Fibroblast of the aortic adventitia (primary cell): ENCODE measurements around the gene KCNQ4. TPM values are rescaled to one million over a fixed set of nuclear protein-coding genes. Genes with fewer than 3 reads are reported as not detected.

Experiments used
- DNase-seq: peaks from one replicate; pipeline ENCODE4 v3.0.0-alpha.2; 2010; ENCODE audit warnings: low read depth
- H3K4me3 ChIP-seq: 2 replicates; pipeline ENCODE4 v1.5.1; 2011; ENCODE audit warnings: low read depth, mild to moderate bottlenecking, control low read depth, low read length, moderate library complexity
- total RNA-seq: library from RNA; depleted of rRNA; stranded (reverse); fragments of >200 nt; gene quantifications from 2 replicates; pipeline ENCODE4 v1.2.3, GENCODE V29; 2012; ENCODE audit warnings: low replicate concordance
- TF ChIP-seq, protein P1 (sequence below): IDR thresholded peaks from 2 replicates; pipeline ENCODE4 v1.5.1; 2011; ENCODE audit warnings: mild to moderate bottlenecking, low read length, control low read depth, inconsistent platforms; ENCODE audit not compliant: insufficient read depth

Gene KCNQ4
- total RNA-seq, 1 donor, result not detected

DNA sequence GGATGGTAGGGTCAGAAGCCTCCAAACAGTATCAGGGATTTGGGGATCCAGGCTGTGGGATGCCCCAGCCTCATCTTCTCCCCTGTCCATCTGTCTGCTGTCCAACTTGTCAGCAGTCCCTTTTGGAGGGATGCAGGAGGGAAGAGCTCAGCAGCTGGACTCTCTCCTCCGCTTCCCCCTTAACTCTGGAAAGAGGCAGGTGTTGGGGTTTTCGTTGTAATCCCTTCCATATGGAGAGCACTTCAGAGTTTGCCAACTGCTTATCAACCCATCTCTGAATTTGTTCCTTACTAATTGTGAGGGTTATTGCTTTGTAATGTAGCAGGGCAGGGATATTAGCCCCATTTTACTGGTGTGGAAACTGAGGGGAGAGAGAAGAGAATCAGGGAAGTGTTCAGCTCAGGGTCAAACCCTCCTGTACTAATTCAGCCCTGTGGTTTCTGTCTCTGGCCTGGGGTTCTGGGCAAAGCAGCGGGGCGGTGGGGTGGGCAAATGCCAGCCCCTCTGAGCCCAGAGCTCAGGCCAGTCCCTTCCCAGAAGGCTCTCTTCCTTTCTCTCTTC lies 75.3 kb downstream of the KCNQ4 start:
- no peak for DNase-seq

DNA sequence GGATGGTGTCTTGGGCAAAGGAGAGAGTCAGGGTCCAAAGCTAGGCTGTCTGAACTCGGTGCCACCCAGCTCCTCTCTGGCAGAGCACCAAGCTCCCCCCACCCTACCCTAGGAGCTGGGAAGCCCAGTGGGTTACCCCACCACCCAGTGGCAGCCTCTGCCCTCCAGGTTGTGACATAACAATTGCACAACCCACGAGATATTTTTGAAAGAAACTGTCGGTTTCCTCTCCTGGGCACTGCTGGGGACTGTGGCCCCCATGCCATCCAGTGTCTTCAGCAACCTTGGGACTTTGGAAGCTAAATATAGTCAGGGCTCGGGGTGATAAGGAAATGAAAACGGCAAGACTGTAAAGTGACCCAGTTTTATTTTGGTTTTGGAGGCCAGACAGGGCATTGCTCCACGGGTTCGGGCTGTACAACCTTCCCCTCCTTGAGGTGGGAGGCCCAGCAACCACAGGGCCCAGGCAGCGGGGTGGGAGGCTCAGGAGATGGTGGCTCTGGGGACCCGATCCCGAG lies 77.2 kb downstream of the KCNQ4 start:
- peak overlapping the region; percentile 64 for H3K4me3 ChIP-seq
- no peak for DNase-seq
- TF ChIP-seq, protein P1, sequence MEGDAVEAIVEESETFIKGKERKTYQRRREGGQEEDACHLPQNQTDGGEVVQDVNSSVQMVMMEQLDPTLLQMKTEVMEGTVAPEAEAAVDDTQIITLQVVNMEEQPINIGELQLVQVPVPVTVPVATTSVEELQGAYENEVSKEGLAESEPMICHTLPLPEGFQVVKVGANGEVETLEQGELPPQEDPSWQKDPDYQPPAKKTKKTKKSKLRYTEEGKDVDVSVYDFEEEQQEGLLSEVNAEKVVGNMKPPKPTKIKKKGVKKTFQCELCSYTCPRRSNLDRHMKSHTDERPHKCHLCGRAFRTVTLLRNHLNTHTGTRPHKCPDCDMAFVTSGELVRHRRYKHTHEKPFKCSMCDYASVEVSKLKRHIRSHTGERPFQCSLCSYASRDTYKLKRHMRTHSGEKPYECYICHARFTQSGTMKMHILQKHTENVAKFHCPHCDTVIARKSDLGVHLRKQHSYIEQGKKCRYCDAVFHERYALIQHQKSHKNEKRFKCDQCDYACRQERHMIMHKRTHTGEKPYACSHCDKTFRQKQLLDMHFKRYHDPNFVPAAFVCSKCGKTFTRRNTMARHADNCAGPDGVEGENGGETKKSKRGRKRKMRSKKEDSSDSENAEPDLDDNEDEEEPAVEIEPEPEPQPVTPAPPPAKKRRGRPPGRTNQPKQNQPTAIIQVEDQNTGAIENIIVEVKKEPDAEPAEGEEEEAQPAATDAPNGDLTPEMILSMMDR, result no peak

More for the DNA sequence above, 75.3 kb downstream of the KCNQ4 start:
- no peak overlapping the region for H3K4me3 ChIP-seq
- TF ChIP-seq, protein P1, result no peak

DNA sequence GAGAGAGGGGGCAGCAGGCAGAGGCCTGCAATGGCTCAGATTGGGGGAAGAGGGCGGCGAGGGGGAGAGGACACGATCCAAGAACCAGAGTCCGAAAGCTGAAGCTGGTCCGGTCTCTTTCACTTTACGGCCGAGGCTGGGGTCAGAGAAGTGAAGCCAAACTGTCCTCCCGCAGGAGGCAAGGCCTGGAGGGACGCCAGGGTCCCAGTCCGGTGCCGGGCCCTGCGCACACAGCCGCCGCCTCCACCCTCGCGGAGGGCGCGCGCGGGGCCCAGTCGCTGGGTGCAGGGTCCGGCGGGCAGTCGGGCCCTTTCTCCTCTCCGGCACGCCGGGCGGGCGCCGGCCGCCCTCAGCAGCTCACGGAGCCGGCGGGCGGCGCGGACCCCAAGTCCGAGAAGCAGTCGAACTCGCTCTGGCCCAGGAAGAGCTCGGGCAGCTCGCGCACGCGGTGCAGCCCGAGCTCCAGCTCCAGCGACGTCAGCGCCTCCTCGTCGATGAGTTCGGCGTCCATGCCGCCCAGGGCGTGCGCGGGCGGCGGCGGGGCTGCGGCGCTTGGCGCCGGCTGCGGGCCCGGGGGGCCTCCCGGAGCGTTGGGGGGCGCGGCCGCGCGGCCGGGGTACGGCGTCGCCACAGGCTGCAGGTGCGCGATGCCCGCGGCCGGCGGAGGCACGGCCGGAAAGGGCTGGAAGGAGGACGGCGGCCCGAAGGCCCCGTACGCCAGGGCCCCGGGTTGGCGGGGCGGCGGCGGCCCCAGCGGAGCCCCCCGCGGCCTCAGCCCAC lies 77.8 kb downstream of the KCNQ4 start:
- no peak for DNase-seq
- TF ChIP-seq, protein P1, result no peak
- H3K4me3 ChIP-seq, result peak overlapping the region; percentile 64

DNA sequence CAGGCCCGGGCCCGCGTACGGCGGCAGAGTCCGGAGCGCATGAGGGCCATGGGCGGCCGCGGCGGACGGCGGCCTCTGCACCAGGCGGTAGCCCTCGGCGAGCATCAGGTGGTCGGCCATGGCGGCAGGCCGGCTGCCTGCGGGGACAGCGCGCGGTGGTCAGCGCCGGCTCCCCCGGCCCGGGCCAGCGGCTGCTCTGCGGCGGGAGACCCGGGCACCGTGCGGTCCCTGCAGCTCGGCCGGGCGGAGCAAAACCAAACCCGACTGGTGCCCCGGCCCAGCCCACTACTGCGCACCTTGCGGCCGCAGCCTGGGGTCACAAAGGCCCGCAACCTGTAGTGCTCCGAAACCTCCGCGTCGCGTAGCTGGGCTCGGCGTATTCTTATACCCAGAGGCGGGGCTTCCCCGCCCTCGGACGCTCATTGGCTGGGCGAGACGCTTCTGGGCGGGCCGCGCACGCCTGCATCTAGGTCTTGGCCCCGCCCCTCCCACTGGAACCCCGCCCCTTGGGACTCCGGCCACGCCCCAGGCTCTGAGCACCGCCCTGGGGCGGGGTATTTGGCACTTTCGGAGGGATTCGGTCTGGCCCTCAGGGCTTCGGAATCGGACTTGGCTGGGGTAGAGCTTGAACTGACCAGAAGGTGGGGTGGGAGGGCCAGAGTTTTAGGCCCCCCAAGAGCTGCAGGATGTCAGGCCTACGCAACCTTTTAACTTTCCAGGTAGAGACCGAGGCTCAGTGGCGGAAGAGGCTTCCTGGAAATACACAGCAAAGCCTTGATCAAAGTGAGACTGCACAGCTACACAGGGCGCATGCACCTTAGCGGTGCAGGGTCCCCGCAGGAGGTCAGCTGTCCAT lies 78.6 kb downstream of the KCNQ4 start, which contains the start of gene CITED4:
CITED4 (minus strand) TSS at position 356 of the 856 bp plus-strand sequence; CDS start at position 120, 236 bp downstream.
- peak; percentile 83 for DNase-seq
- TF ChIP-seq, protein P1, result no peak
- H3K4me3 ChIP-seq, result peak within 1 kb of the TSS; percentile 64

DNA sequence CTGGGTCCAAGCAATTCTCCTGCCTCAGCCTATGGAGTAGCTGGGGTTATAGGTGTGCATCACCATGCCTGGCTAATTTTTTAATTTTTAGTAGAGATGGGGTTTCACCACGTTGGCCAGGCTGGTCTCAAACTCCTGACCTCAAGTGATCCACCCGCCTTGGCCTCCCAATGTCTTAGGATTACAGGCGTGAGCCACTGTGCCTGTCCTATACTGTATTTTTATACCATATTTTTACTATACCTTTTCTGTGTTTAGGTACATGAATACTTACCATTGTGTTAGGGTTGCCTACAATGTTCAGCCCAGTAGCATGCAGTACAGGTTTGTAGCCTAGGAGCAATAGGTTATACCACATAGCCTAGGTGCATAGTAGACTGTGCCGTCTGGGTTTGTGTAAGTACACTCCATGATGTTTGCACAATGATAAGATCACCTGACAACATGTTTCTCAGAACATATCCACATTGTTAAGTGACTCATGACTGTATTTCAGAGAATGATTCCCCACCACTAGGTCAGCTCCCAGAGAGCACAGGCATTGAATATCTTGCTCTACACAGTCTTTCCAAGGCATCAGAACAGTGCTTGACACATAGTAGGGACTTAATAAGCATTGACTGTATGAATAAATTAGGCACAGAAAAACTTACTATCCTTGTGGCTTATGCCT lies 84.6 kb downstream of the KCNQ4 start:
- H3K4me3 ChIP-seq, result no peak overlapping the region
- TF ChIP-seq, protein P1, result peak; percentile 5
- peak; percentile 63 for DNase-seq
